Medulla oblongata (tissue), 1 donor: ENCODE data around the gene CD96.
A peak's percentile ranks its signal among the peaks of the same experiment; 100 is the strongest.
"Not testable (repeated sequence)": the region's sequence is repeated elsewhere in the genome, so short reads cannot be mapped to it uniquely, and the experiment has no call there.

Source experiments
- DNase-seq: peaks from one replicate; pipeline ENCODE4 v3.0.0-alpha.2; 2015; ENCODE audit errors: extremely low spot score

CD96 gene, protein sequence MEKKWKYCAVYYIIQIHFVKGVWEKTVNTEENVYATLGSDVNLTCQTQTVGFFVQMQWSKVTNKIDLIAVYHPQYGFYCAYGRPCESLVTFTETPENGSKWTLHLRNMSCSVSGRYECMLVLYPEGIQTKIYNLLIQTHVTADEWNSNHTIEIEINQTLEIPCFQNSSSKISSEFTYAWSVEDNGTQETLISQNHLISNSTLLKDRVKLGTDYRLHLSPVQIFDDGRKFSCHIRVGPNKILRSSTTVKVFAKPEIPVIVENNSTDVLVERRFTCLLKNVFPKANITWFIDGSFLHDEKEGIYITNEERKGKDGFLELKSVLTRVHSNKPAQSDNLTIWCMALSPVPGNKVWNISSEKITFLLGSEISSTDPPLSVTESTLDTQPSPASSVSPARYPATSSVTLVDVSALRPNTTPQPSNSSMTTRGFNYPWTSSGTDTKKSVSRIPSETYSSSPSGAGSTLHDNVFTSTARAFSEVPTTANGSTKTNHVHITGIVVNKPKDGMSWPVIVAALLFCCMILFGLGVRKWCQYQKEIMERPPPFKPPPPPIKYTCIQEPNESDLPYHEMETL

GRCh38 chr3:111541911-111542483 lies at the start of gene CD96:
TSS of gene CD96 (plus strand) at chr3:111542197. CDS start at chr3:111542249, 52 bp downstream.
- no peak for DNase-seq

GRCh38 chr3:111493276-111493675 lies 48.7 kb upstream of the CD96 start:
- no peak for DNase-seq

GRCh38 chr3:111496894-111497559 lies 45.0 kb upstream of the CD96 start:
- DNase-seq: no peak

GRCh38 chr3:111498022-111498421 lies 44.0 kb upstream of the CD96 start:
- no peak for DNase-seq

- DNase-seq: no peak
Measured at GRCh38 chr3:111506435-111506834, 35.6 kb upstream of the CD96 start.

- no peak for DNase-seq
Measured at GRCh38 chr3:111509308-111509707, 32.7 kb upstream of the CD96 start.

- no peak for DNase-seq
Measured at GRCh38 chr3:111517801-111518200, 24.2 kb upstream of the CD96 start.

DNA sequence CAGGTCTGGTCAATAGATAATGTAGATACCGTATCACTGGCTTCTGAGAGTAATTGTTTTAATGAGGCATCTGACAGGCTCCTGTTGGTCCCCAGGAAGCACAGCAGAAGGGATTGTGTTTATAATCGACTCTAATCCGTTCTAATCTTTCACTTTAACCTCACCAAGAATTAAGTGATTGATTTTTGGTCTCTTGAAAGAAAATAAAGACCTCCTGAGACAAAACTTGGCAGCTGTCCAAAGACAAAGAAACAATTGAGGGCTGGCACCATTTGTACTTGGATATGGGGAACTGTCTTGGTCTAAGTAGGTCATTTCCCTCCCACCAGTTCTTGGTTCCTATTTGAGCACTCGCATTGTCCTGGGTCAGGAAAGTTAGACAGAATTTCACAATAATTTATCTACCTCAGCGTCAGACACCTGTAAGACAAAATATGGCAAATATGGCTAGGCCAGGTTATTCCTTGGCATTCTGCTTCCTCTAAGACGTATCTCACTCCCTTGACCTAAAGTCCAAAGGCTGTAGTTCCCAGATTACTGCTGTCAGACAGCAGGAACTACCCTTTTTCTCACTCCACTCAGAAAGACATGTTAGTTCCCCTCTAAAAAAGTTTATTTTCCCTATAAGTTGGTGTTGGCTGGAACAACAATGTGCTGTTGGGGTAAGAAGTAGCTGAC lies 22.7 kb upstream of the CD96 start:
- no peak for DNase-seq

DNA sequence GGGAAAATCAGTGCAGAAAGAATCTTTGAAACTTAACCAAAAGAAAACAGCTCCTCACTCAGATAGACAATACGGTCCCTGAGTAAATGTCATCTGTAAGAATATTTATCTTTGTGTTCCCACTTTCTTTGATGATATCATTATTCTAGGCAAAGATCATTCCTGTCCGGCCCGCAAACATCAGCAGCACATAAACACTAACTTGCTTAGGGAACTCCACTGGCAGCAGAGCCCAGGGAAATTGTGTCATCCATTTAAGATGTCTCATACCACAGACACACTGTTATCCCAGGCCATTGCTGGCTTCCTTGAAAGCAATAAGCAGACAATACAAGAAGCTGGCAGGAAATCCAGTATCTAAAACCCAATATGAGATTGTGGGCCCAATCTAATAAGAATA lies 20.1 kb upstream of the CD96 start:
- DNase-seq: no peak

DNA sequence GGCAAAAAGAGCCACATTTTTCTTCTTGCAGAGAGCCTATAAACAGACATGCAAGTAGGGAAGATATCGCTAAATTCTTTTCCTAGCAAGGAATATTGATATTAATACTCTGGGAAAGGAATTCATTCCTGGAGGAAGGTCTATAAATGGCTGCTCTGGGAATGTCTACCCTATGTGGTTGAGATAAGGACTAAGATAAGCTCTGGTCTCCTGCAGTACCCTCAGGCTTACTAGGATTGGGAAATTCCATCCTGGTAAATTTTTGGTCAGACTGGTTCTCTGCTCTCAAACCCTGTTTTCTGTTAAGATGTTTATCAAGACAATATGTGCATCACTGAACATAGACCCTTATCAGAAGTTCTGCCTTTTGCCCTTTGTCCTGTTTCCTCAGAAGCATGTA lies 17.5 kb upstream of the CD96 start:
- DNase-seq: not testable (repeated sequence)

DNA sequence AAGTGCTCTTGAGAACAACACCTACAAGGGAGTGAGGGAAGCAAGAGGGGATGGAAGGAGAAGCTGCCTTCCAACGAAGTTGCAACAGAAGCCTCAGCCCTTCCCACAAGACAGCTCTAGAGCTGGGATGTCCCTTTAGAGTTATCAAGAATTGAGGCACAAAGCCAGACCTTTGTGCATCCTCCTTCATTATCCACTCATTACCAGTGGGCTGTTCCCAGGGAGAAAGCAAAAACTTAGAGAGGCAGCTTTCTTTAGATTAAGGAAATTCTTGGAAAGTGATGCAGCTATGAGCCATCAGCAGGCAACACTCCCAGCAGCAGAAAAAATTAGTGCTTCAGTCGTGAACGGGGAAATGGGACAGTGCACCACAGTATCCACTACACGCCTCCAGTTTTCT lies 10.6 kb upstream of the CD96 start:
- DNase-seq: no peak

DNA sequence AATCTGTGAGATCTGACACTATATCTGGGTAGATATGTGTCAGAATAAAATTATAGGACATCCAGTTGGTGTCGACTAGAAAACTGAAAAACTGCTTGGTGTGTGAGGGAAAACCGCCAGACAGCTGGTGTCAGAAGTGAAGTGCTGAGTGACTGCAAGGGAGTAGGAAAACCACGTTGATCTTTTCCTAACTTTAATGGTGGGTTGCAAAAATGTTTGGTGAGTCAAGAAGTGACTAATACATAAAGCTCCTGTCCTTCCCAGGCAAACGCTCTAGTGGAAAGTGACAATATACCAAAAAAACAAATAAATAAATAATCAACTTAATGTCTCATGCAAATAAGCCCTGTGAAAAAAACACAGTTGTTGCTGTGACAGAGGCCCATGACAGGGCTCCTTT lies 7.3 kb upstream of the CD96 start:
- no peak for DNase-seq

DNA sequence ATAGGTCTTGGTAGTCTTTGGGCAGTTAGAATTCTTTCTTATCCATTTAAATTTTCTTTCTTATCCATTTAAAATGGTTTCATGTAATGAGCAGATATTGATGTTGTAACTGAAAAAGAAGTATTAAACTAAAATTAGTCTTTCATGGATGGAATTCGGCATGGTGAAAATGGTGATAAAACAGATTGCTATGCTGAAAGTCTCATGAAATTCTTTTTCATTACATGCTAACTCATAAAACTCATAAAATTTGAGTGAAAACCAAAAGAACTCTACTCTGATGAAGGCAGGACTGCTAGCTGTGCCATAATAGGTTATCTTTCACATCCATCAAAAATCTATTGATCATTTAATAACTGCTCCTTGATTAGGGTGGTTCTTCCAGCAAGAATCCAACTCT lies 3.9 kb upstream of the CD96 start:
- no peak for DNase-seq

GRCh38 chr3:111538681-111539083 lies 3.3 kb upstream of the CD96 start:
- DNase-seq: no peak

- peak; percentile 54 for DNase-seq
Measured at GRCh38 chr3:111539351-111540331, 2.4 kb upstream of the CD96 start.

GRCh38 chr3:111541391-111541790 lies 606 bp upstream of the CD96 start:
- no peak for DNase-seq

GRCh38 chr3:111542611-111543300 lies 759 bp downstream of the CD96 start:
- DNase-seq: no peak

DNA sequence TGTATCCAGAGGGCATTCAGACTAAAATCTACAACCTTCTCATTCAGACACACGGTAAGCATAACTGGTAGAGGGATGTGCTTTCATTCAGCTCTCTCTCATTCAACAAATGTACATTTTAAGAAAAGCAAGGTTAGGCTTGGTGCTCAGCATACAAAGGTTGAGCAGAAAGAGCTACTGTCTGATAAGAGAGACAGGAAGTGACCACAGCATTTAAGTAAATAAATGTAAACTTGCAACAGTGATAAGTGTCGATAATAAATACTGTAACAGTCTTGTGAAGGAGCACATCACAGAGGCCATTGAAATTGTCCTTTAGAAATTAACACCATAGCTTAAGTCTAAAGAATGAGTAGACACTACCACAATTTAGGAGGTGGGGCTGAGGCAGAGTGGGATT lies 3.4 kb downstream of the CD96 start:
- DNase-seq: no peak

DNA sequence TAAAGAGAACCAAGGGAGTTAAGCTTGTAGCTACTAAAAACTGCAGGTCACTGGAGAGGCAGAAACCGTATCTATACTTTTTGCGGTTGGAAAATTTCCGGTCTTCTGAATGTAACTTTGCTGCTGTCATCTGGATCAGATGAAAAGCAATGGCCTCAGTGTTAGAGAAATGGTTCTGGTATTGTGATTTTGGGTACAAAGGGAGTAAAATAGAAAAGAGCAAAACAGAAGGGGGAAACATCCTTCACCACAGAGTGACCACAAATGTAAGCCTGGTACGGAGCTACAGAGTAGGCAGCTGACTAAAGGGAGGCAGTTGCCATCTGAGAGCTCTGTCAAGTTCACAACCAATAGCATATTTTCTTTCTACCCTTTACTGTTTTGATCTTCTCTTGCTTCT lies 5.6 kb downstream of the CD96 start:
- DNase-seq: no peak

DNA sequence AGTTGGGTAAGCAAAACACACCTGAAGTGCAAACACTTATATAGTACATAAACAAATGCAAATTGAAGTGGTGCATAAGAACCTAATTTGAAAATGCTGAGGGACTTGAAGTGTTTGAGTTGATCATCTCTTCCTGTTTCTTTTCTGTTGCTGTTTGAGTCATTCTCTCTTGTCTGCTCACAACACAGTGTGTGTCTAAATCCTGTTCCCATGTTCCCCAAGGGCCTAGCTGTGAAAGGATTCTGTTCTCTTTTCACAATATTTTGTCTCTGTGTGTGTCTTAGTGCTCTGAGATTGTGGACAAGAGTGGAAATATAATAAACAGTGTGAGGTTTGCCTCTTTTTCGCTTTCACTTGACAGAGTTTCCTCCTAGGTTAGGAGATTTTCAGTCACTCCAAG lies 6.1 kb downstream of the CD96 start:
- DNase-seq: peak; percentile 19
